Liver (tissue), 9 donors: ENCODE data around the gene PKD1L1. TPM values are rescaled to one million over a fixed set of nuclear protein-coding genes. Genes with fewer than 3 reads are reported as not detected.
A peak's percentile ranks its signal among the peaks of the same experiment; 100 is the strongest.
"Not testable (repeated sequence)": the region's sequence is repeated elsewhere in the genome, so short reads cannot be mapped to it uniquely, and the experiment has no call there.

Experiments used
- DNase-seq: peaks from one replicate; pipeline ENCODE4 v3.0.0-alpha.2; 2017; ENCODE audit warnings: low spot score
- H3K27ac ChIP-seq, 2 donors: one replicate each; pipeline ENCODE4 v1.7.0; 2013; ENCODE audit warnings: inconsistent platforms in 2 of 2, low read length in 2 of 2, control low read depth in 1 of 2, low read depth in 1 of 2, mild to moderate bottlenecking in 1 of 2
- H3K27me3 ChIP-seq, 4 donors: one replicate each; pipeline versions ENCODE4 v1.6.1 to v1.7.0; 2013; ENCODE audit warnings: low read length in 3 of 4, inconsistent platforms in 1 of 4, mild to moderate bottlenecking in 1 of 4, moderate library complexity in 1 of 4; ENCODE audit not compliant: control insufficient read depth in 4 of 4, insufficient read depth in 4 of 4
- H3K36me3 ChIP-seq, 4 donors: one replicate each; pipeline versions ENCODE4 v1.6.1 to v1.7.0; 2013; ENCODE audit warnings: low read length in 3 of 4, mild to moderate bottlenecking in 3 of 4, low read depth in 1 of 4, moderate library complexity in 1 of 4; ENCODE audit not compliant: control insufficient read depth in 4 of 4, insufficient read depth in 3 of 4
- H3K4me1 ChIP-seq, 4 donors: one replicate each; pipeline versions ENCODE4 v1.6.1 to v1.7.0; 2013; ENCODE audit warnings: low read length in 3 of 4, mild to moderate bottlenecking in 3 of 4, moderate library complexity in 1 of 4; ENCODE audit not compliant: control insufficient read depth in 4 of 4, insufficient read depth in 4 of 4
- H3K4me3 ChIP-seq, 3 donors: one replicate each; pipeline versions ENCODE4 v1.6.1 to v1.7.0; 2013; ENCODE audit warnings: low read length in 3 of 3, control low read depth in 1 of 3, low read depth in 1 of 3, mild to moderate bottlenecking in 1 of 3
- H3K9ac ChIP-seq, 2 donors: one replicate each; pipeline ENCODE4 v1.7.0; 2013; ENCODE audit warnings: low read length in 2 of 2, mild to moderate bottlenecking in 2 of 2, moderate library complexity in 2 of 2, control low read depth in 1 of 2, low read depth in 1 of 2
- H3K9me3 ChIP-seq, 4 donors: one replicate each; pipeline versions ENCODE4 v1.6.1 to v1.7.0; 2013; ENCODE audit warnings: low read length in 3 of 4; ENCODE audit not compliant: control insufficient read depth in 4 of 4
- ATF3 ChIP-seq: IDR thresholded peaks from 2 replicates; pipeline ENCODE4 v1.6.1; 2016; ENCODE audit warnings: antibody characterized with exemption
- CTCF ChIP-seq: fragments of 150-350 bp; IDR thresholded peaks from 2 replicates; pipeline ENCODE4 v1.5.1; 2017; ENCODE audit warnings: improper control_type of control experiment, low read depth, low read length; ENCODE audit not compliant: missing input control
- FOXA2 ChIP-seq: IDR thresholded peaks from 2 replicates; pipeline ENCODE4 v1.6.1; 2016; ENCODE audit warnings: antibody characterized with exemption
- HNF4G ChIP-seq: IDR thresholded peaks from 2 replicates; pipeline ENCODE4 v1.6.1; 2016; ENCODE audit warnings: antibody characterized with exemption
- MAX ChIP-seq: IDR thresholded peaks from 2 replicates; pipeline ENCODE4 v1.6.1; 2016; ENCODE audit warnings: antibody characterized with exemption
- RAD21 ChIP-seq, 2 donors: IDR thresholded peaks; 2 replicates each; pipeline ENCODE4 v1.6.1; 2016; ENCODE audit warnings: antibody characterized with exemption in 2 of 2, mild to moderate bottlenecking in 2 of 2
- REST ChIP-seq: IDR thresholded peaks from 2 replicates; pipeline ENCODE4 v1.6.1; 2016; ENCODE audit warnings: antibody characterized with exemption, mild to moderate bottlenecking
- SP1 ChIP-seq: IDR thresholded peaks from 2 replicates; pipeline ENCODE4 v1.6.1; 2018; ENCODE audit warnings: antibody characterized with exemption, mild to moderate bottlenecking
- TAF1 ChIP-seq: conservative IDR thresholded peaks from 2 replicates; pipeline ENCODE4 v1.6.1; 2016; ENCODE audit warnings: antibody characterized with exemption, mild to moderate bottlenecking
- WGBS: extraction: QIAGEN DNeasy Blood & Tissue Kit; methylation state at CpG from one replicate; pipeline ENCODE4 v1.1.7; 2013; 5-methylcytosine and 5-hydroxymethylcytosine counted together
- polyA plus RNA-seq, 2 donors: library from polyadenylated mRNA; stranded (reverse) in 1 of 2; unstranded in 1 of 2; fragments of 200-250 nt in 1 of 2; fragments of >200 nt in 1 of 2; fragmentation: Nextera tagmentation in 1 of 2; extraction: Ambion mirVana in 1 of 2; gene quantifications; one replicate each; pipeline versions ENCODE4 v1.2.1 to v1.2.3, GENCODE V29; 2013 to 2015
- total RNA-seq, 2 donors: library from RNA; depleted of rRNA; stranded (reverse); fragments of >200 nt; gene quantifications; one replicate each; pipeline ENCODE4 v1.2.3, GENCODE V29; 2014
- donor health status: healthy.
- donor health status: healthy.
- donor health status: healthy.
- donor health status: healthy.
- donor health status: healthy.

The PKD1L1 gene
- total and polyA plus RNA-seq, 4 donors, result 0.08 to 0.25 (median 0.11) TPM

- TF ChIP-seq TAF1 (no peak), ATF3 (no peak), SP1 (no peak)
These were observed 42.3 kb upstream of the PKD1L1 start (continued) for GRCh38 chr7:47990592-47990991.

- H3K4me3 ChIP-seq, H3K27me3 ChIP-seq, H3K9ac ChIP-seq, H3K4me1 ChIP-seq, H3K27ac ChIP-seq, DNase-seq, H3K9me3 ChIP-seq, H3K36me3 ChIP-seq: not testable (repeated sequence)
- WGBS, result 81% methylated on average over 10 of the region's 10 CpGs
These were observed 41.5 kb upstream of the PKD1L1 start for GRCh38 chr7:47989607-47990400.

GRCh38 chr7:47988496-47989386 is 40.5 kb upstream of the PKD1L1 start:
- H3K27ac ChIP-seq, result no peak overlapping the region
- H3K9me3 ChIP-seq, result no peaks in the 10 kb centered on the region
- H3K36me3 ChIP-seq, result no peaks in the 10 kb centered on the region
- 82% methylated on average over 8 of the region's 8 CpGs for WGBS
- DNase-seq, result no peak
- peaks cover 0 to 5% (median under 1%) of the 10 kb centered on the region in 4 donors for H3K4me1 ChIP-seq
- TF ChIP-seq TAF1 (no peak), CTCF (peak; percentile 5), RAD21 (IDR thresholded peaks at IDR 0.05) (peak in 1 of 2 donors; percentile 45)
- H3K27me3 ChIP-seq, result no peaks in the 10 kb centered on the region
- H3K9ac ChIP-seq, result no peak overlapping the region
- H3K4me3 ChIP-seq, result no peak overlapping the region

GRCh38 chr7:47982610-47983009 is 34.3 kb upstream of the PKD1L1 start:
- Histone ChIP-seq H3K4me3 (no peak overlapping the region), H3K4me1 (peaks cover 1 to 17% (median 12%) of the 10 kb centered on the region in 4 donors), H3K9me3 (no peaks in the 10 kb centered on the region), H3K27ac (no peak overlapping the region), H3K9ac (no peak overlapping the region), H3K27me3 (no peaks in the 10 kb centered on the region), H3K36me3 (peaks cover 0 to 3% (median 1%) of the 10 kb centered on the region in 4 donors)
- TF ChIP-seq REST, result no peak
- no peak for TF ChIP-seq MAX
- no peak for TF ChIP-seq CTCF
- TF ChIP-seq HNF4G, result no peak
- no peak for TF ChIP-seq TAF1
- TF ChIP-seq FOXA2, result no peak
- no peak for DNase-seq
- WGBS, result 67% methylated on average over 2 of the region's 2 CpGs

- not testable (repeated sequence) for H3K9ac ChIP-seq, H3K27ac ChIP-seq, H3K9me3 ChIP-seq, DNase-seq, H3K27me3 ChIP-seq, H3K4me3 ChIP-seq
- Histone ChIP-seq H3K36me3 (peaks cover 5 to 20% (median 13%) of the 10 kb centered on the region in 4 donors), H3K4me1 (peaks cover 0 to 25% (median 16%) of the 10 kb centered on the region in 4 donors)
- WGBS, result over 99% methylated on average over 4 of the region's 5 CpGs
These were observed 32.4 kb upstream of the PKD1L1 start for GRCh38 chr7:47980648-47981047.
